Measurements from ENCODE around the gene HDHD3. TPM values are rescaled to one million over a fixed set of nuclear protein-coding genes. Genes with fewer than 3 reads are reported as not detected.
A peak's percentile ranks its signal among the peaks of the same experiment; 100 is the strongest.

The HDHD3 gene
- total RNA-seq = 10 to 100 TPM; 10.9 to 40.3 (median 17.2) TPM
- 10 to 100 TPM; 20.0 to 42.5 TPM for polyA plus RNA-seq
- long read RNA-seq, donor 1, transcript HDHD3-202 (3 exons, 1,497 nt) = minor isoform, 18 of 42 reads
- long read RNA-seq, donor 1, transcript HDHD3-203 (3 exons, 913 nt) = major isoform, 20 of 42 reads
- long read RNA-seq, donor 1, partial matches to known transcripts = 3 of 42 reads
- long read RNA-seq, donor 1, other reads (novel, unspliced or antisense) = 1 of 42 reads
- long read RNA-seq, donor 2, transcript HDHD3-203 (3 exons, 913 nt) = major isoform, 9 of 20 reads
- long read RNA-seq, donor 2, transcript HDHD3-202 (3 exons, 1,497 nt) = minor isoform, 7 of 20 reads
- long read RNA-seq, donor 2, partial matches to known transcripts = 0 of 20 reads
- long read RNA-seq, donor 2, other reads (novel, unspliced or antisense) = 2 of 20 reads
- long read RNA-seq, donor 3, transcript HDHD3-203 (3 exons, 913 nt) = minor isoform, 12 of 71 reads
- long read RNA-seq, donor 3, transcript HDHD3-202 (3 exons, 1,497 nt) = major isoform, 54 of 71 reads
- long read RNA-seq, donor 3, partial matches to known transcripts = 1 of 71 reads
- long read RNA-seq, donor 3, other reads (novel, unspliced or antisense) = 0 of 71 reads

GRCh38 chr9:113376634-113377567 is at the start of gene HDHD3:
Gene HDHD3, minus strand, starts transcription at chr9:113376986. Its CDS starts 2,632 bp downstream, at chr9:113374354.
- peak within 1 kb of the TSS; percentile 26 to 98 (median 82) for H3K4me3 ChIP-seq
- H3K4me1 ChIP-seq = peaks cover 0 to 17% (median 11%) of the 10 kb centered on the region in 9 donors
- peaks cover 0 to 27% (median 16%) of the 10 kb centered on the region in 9 donors for H3K36me3 ChIP-seq
- intact Hi-C loops (cut with DNase I) = loop anchor here in 1 of 10 donors (5.0 kb wide), 1 partner anchor 35 kb away; the partner anchor contains the start of gene WDR31
- 2 to 3% methylated on average over 64 to 73 of the region's 74 CpGs for WGBS, 2 donors
- DNase-seq (peak; percentile 66 to 85), ATAC-seq (peak; percentile 90 to 96 (median 94))
- H3K9me3 ChIP-seq = no peaks in the 10 kb centered on the region
- no peaks in the 10 kb centered on the region for H3K27me3 ChIP-seq
- peak within 1 kb of the TSS in 9 of 10 donors; percentile 59 to 84 (median 78) for H3K27ac ChIP-seq
- TF ChIP-seq CTCF (IDR thresholded peaks at IDR 0.05) = no peak

GRCh38 chr9:113425072-113425471 is 48.3 kb upstream of the HDHD3 start:
- no peak for TF ChIP-seq CTCF (IDR thresholded peaks at IDR 0.05)
- Histone ChIP-seq H3K4me3 (no peak overlapping the region), H3K27me3 (no peaks in the 10 kb centered on the region), H3K27ac (no peak overlapping the region), H3K4me1 (no peaks in the 10 kb centered on the region), H3K9me3 (no peaks in the 10 kb centered on the region), H3K36me3 (no peaks in the 10 kb centered on the region)
- DNase-seq (no peak), ATAC-seq (no peak)
- WGBS, 2 donors = 46 to 54% methylated on average over 2 of the region's 2 CpGs
- intact Hi-C loops (cut with DNase I) = no loop called here

- H3K4me1 ChIP-seq = peaks cover 0 to 3% (median 0%) of the 10 kb centered on the region in 9 donors
- ATAC-seq (no peak), DNase-seq (no peak)
- H3K27ac ChIP-seq = no peak overlapping the region
- no peak for TF ChIP-seq CTCF (IDR thresholded peaks at IDR 0.05)
- no peaks in the 10 kb centered on the region for H3K27me3 ChIP-seq
- H3K9me3 ChIP-seq = no peaks in the 10 kb centered on the region
- H3K36me3 ChIP-seq = no peaks in the 10 kb centered on the region
- H3K4me3 ChIP-seq = no peak overlapping the region
- 72 to 81% methylated on average over 3 of the region's 3 CpGs for WGBS, 2 donors
- intact Hi-C loops (cut with DNase I) = no loop called here
These were observed 44.9 kb upstream of the HDHD3 start for GRCh38 chr9:113421726-113422125.

GRCh38 chr9:113417370-113417769 is 40.6 kb upstream of the HDHD3 start:
- Histone ChIP-seq H3K27ac (no peak overlapping the region), H3K36me3 (no peaks in the 10 kb centered on the region), H3K27me3 (no peaks in the 10 kb centered on the region), H3K9me3 (no peaks in the 10 kb centered on the region), H3K4me1 (peaks cover 0 to 13% (median 0%) of the 10 kb centered on the region in 9 donors), H3K4me3 (no peak overlapping the region)
- intact Hi-C loops (cut with DNase I) = no loop called here
- no peak for TF ChIP-seq CTCF (IDR thresholded peaks at IDR 0.05)
- 84 to 88% methylated on average over 4 of the region's 4 CpGs for WGBS, 2 donors
- ATAC-seq = no peak
- no peak for DNase-seq

Measured in heart right ventricle (tissue), 16 donors.